ENCODE measurements around the gene PPARA.

Gene PPARA

DNA sequence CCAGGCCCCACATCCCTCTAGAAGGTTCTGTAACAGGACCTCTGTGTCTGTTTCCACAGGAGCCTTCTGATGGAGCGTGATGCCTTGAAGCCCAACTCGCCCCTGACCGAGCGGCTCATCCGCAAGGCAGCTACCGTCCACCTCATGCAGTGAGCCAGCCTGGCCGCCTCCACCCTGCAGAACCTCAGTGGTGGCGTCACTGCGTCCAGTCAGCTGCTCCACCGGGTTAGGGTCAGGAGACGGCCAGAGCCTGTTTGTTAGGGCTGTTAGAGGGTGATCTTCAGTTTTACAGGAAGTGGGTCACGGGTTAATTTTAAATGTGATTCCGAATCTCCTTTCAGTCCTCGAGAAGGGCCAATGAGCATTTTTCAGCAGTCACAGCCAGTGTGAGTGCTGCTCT is 142.4 kb downstream of the PPARA start:
- Mint-ChIP-seq H3K27ac (peak overlapping the region in 1 of 3 experiments; percentile 35), H3K27me3 (ENCODE audit: low read depth) (peaks cover 11% of the 10 kb centered on the region), H3K9me3 (no peaks in the 10 kb centered on the region), H3K36me3 (ENCODE audit: low read depth) (peaks cover 19% of the 10 kb centered on the region), H3K4me1 (peaks cover 15% of the 10 kb centered on the region), H3K4me3 (no peak overlapping the region)
- TF ChIP-seq, protein P1, sequence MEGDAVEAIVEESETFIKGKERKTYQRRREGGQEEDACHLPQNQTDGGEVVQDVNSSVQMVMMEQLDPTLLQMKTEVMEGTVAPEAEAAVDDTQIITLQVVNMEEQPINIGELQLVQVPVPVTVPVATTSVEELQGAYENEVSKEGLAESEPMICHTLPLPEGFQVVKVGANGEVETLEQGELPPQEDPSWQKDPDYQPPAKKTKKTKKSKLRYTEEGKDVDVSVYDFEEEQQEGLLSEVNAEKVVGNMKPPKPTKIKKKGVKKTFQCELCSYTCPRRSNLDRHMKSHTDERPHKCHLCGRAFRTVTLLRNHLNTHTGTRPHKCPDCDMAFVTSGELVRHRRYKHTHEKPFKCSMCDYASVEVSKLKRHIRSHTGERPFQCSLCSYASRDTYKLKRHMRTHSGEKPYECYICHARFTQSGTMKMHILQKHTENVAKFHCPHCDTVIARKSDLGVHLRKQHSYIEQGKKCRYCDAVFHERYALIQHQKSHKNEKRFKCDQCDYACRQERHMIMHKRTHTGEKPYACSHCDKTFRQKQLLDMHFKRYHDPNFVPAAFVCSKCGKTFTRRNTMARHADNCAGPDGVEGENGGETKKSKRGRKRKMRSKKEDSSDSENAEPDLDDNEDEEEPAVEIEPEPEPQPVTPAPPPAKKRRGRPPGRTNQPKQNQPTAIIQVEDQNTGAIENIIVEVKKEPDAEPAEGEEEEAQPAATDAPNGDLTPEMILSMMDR (IDR thresholded peaks at IDR 0.05; ENCODE audit: unreplicated experiment in 3 of 3) = no peak
